Thoracic aorta (tissue), 2 donors: ENCODE measurements around the gene CBFA2T3. TPM values are rescaled to one million over a fixed set of nuclear protein-coding genes. Genes with fewer than 3 reads are reported as not detected.
"Not testable (repeated sequence)": the region's sequence is repeated elsewhere in the genome, so short reads cannot be mapped to it uniquely, and the experiment has no call there.

Experiments
- ATAC-seq: fragments of 150-250 bp; one replicate; pipeline ENCODE4 v1.8.0; 2017; ENCODE audit warnings: low read depth; ENCODE audit not compliant: insufficient number of reproducible peaks, low FRiP score
- DNase-seq: peaks from one replicate; pipeline ENCODE4 v3.0.0-alpha.2; 2020; ENCODE audit warnings: low spot score
- H3K27ac ChIP-seq, 2 donors: fragments of 200-600 bp; sonication (generic); 1 replicate in 1 of 2; 2 replicates in 1 of 2; pipeline ENCODE4 v1.5.1; 2016; ENCODE audit warnings: mild to moderate bottlenecking in 2 of 2, moderate library complexity in 2 of 2
- H3K27me3 ChIP-seq: fragments of 200-600 bp; sonication (generic); replicated peaks from 2 replicates; pipeline ENCODE4 v1.6.0; 2016; ENCODE audit warnings: mild to moderate bottlenecking; ENCODE audit not compliant: insufficient read depth
- H3K36me3 ChIP-seq: fragments of 200-600 bp; sonication (generic); one replicate; pipeline ENCODE4 v1.5.1; 2016
- H3K4me1 ChIP-seq, 2 donors: fragments of 200-600 bp; sonication (generic); 1 replicate in 1 of 2; 2 replicates in 1 of 2; pipeline versions ENCODE4 v1.5.1 to v1.6.0; 2016; ENCODE audit warnings: low read depth in 2 of 2, mild to moderate bottlenecking in 1 of 2; ENCODE audit not compliant: control insufficient read depth in 1 of 2
- H3K4me3 ChIP-seq: fragments of 200-600 bp; sonication (generic); 2 replicates; pipeline ENCODE4 v1.5.1; 2016; ENCODE audit warnings: mild to moderate bottlenecking
- H3K9me3 ChIP-seq: fragments of 200-600 bp; sonication (generic); 2 replicates; pipeline ENCODE4 v1.5.1; 2016
- CTCF ChIP-seq: fragments of 200-600 bp; sonication (generic); IDR thresholded peaks from one replicate; pipeline ENCODE4 v1.5.1; 2019; ENCODE audit warnings: antibody characterized with exemption
- total RNA-seq, 2 donors: library from RNA; depleted of rRNA; stranded (reverse); fragments of >200 nt; gene quantifications; one replicate each; pipeline versions ENCODE4 v1.1.0 to v1.2.3, GENCODE V29; 2016

CBFA2T3 gene
- total RNA-seq, 2 donors from 2014 or later = 3.9 to 6.6 TPM

GRCh38 chr16:89019511-89019910, 42.5 kb upstream of the CBFA2T3 start:
- TF ChIP-seq CTCF = no peak
- Histone ChIP-seq H3K27ac (no peak overlapping the region), H3K27me3 (no peaks in the 10 kb centered on the region), H3K36me3 (no peaks in the 10 kb centered on the region), H3K9me3 (no peaks in the 10 kb centered on the region), H3K4me1 (no peaks in the 10 kb centered on the region), H3K4me3 (no peak overlapping the region)
- no peak for DNase-seq
- no peak for ATAC-seq

- TF ChIP-seq CTCF = no peak
- no peaks in the 10 kb centered on the region for H3K36me3 ChIP-seq
- no peaks in the 10 kb centered on the region for H3K9me3 ChIP-seq
- ATAC-seq = no peak
- no peak overlapping the region for H3K27ac ChIP-seq
- DNase-seq = no peak
- no peaks in the 10 kb centered on the region for H3K27me3 ChIP-seq
- H3K4me1 ChIP-seq = no peaks in the 10 kb centered on the region
- H3K4me3 ChIP-seq = no peak overlapping the region
Measured at GRCh38 chr16:89018282-89019158, 41.5 kb upstream of the CBFA2T3 start.

GRCh38 chr16:89017543-89018281, 40.7 kb upstream of the CBFA2T3 start:
- no peaks in the 10 kb centered on the region for H3K27me3 ChIP-seq
- ATAC-seq = no peak
- no peak for DNase-seq
- no peak overlapping the region for H3K27ac ChIP-seq
- H3K36me3 ChIP-seq = no peaks in the 10 kb centered on the region
- TF ChIP-seq CTCF = no peak
- no peak overlapping the region for H3K4me3 ChIP-seq
- no peaks in the 10 kb centered on the region for H3K9me3 ChIP-seq
- no peaks in the 10 kb centered on the region for H3K4me1 ChIP-seq

GRCh38 chr16:89016561-89016960, 39.6 kb upstream of the CBFA2T3 start:
- ATAC-seq, H3K27ac ChIP-seq, H3K27me3 ChIP-seq, DNase-seq, H3K9me3 ChIP-seq, H3K4me3 ChIP-seq, H3K4me1 ChIP-seq, H3K36me3 ChIP-seq: not testable (repeated sequence)

- Histone ChIP-seq H3K36me3 (no peaks in the 10 kb centered on the region), H3K27me3 (no peaks in the 10 kb centered on the region), H3K4me1 (no peaks in the 10 kb centered on the region), H3K27ac (no peak overlapping the region), H3K9me3 (no peaks in the 10 kb centered on the region), H3K4me3 (no peak overlapping the region)
- TF ChIP-seq CTCF = no peak
- ATAC-seq (no peak), DNase-seq (no peak)
Measured at GRCh38 chr16:89015271-89015859, 38.4 kb upstream of the CBFA2T3 start.
